GM18868 (cell line): ENCODE results near the gene ERBB4.

Experiments used
- ATAC-seq: cut with Tn5 transposase; IDR thresholded peaks from one replicate; pipeline ENCODE4 v1.9.1; 2021; ENCODE audit warnings: mild to moderate bottlenecking, moderate library complexity; ENCODE audit not compliant: unreplicated experiment

Gene ERBB4

DNA sequence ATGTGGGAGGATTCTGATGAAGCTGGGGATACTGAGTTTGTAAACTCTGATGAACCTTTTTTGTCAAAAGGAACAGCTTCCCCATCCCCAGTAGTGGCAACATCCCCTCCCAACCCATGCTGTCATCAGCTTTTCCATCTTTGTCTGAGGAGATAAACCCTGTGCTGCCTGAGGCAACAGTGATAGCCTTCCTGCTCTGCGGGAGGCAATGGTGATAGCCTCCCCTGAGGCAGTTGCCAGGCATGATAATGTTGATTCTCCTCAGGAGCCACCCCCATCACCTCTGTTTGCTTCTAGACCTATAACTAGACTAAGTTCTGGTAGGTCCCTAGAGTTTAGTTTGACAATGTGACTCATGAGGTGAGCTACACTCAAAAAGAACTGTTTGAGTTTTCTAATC is 97.5 kb downstream of the ERBB4 start:
- no peak for ATAC-seq

DNA sequence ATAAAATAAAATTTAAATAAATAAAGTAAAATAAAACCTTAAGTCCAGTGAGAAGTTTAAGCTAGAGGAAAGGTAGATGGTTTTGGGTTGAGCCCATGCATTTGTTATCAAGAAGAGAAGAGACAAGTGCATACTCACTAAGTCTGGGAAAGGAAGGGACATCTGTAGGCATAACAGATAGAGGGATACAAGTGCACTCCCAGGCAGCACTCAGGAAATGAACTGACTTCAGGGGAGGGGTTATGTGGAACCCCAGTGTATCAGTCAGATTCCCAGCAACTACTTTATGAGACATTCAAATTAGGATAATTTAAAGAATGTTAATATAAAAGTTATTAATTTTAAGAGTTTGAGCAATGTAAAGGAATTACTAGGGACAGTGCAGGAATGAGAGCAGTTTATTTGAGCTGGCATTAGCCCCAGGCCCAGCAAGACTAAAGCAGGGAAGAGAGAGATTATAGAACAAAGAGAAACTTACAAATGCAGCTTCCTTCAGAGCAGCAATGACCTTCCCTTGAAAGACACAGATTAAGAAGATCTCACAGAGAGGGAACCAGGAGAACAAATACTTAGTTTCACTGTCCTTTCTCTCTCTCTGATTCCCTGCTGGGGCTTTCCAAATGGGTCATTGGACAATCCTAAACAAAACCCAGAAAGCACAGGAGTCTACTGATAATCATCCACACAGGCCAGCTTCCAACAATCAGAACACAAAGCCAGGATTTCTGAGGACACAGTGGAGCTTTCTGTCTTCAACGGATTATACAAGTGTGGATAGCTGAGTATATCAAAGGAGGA is 109.7 kb downstream of the ERBB4 start:
- no peak for ATAC-seq

DNA sequence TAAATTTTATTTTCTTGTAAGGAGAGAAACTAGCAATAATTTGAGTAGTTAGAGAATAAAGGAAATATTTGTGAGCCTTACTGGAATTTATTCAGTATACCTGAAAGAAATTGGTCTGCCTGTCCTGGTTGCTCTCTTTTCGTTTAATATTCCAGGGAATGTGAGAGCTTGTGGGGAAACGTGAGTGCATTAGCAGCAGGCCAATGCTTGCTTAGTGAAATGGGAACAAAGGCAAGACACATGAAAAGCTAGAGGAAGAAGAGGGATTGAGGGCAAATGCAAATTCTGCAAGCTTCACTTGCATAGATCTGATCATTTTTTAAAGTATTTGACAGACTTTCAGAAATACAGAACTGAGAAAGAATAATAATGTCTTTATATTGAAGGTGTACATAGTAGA is 111.0 kb downstream of the ERBB4 start:
- no peak for ATAC-seq

DNA sequence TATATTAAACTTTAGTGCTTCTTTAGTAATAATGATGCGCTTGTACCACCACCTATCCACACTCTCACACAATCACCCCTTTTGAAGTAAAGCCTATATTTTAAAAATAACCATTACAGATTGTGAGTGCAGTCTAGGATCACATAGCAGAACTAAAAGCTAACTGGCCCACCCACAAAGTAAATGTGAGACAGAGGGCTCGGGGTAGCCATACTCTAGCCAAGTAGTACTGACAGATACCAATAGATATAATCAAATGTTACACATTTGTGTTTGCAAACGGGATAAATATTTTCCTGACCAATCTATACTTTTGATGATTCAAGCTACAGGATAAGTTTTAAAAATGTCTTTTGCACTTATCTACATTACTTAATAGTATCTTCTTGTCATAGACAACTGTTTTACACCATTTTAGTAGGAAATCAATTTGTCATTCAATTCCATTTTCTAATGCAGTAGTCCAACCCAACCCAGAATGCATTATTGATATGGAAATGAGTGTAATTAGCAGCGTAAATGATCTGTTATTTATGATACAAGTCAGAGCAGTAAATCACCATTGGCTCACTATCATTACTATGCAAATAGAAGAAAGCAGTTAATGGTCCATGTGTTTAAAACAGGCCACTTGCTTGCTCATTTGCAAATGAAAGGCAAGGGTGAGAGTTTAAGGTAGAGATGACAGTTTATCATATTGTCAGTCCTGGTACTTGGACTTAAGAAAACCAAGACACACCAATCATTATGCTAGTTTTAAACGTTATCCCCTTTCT is 111.8 kb downstream of the ERBB4 start:
- no peak for ATAC-seq

DNA sequence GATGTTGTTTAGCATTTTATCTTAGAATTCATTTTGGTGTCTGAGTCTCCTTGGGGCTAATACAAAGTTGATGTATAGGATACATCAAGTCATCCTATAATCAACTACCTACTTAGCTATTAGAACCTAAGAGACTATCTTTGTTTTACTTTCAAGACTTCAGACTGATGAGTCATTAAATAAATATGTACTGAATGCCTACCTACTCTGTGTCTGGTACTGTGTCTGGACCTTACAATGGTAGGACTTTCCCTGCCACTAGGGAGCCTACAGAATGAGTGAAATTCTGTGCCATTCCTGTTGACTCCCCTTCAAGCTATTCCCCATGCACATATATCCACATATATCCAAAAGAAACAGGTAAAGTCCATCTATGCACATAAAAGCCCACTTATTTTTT is 114.5 kb downstream of the ERBB4 start:
- ATAC-seq: peak; percentile 75

DNA sequence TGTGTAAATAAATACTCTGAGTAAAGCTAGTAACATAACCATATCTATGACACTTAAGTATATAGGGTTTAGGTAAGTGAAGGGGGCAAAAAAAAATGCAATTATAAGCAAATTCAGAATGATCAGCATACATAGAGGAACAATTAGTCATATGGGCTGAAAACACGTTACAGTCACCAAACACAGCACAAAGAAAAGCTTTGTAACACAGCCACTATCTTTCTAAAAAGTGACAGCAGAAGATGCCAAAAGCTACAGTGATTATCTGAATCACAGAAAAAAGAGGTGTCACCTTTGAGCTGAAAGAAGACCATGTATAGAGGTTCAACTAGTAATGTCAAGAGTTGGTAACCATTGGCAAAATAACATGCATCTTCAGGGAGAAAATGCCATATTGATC is 115.5 kb downstream of the ERBB4 start:
- no peak for ATAC-seq

DNA sequence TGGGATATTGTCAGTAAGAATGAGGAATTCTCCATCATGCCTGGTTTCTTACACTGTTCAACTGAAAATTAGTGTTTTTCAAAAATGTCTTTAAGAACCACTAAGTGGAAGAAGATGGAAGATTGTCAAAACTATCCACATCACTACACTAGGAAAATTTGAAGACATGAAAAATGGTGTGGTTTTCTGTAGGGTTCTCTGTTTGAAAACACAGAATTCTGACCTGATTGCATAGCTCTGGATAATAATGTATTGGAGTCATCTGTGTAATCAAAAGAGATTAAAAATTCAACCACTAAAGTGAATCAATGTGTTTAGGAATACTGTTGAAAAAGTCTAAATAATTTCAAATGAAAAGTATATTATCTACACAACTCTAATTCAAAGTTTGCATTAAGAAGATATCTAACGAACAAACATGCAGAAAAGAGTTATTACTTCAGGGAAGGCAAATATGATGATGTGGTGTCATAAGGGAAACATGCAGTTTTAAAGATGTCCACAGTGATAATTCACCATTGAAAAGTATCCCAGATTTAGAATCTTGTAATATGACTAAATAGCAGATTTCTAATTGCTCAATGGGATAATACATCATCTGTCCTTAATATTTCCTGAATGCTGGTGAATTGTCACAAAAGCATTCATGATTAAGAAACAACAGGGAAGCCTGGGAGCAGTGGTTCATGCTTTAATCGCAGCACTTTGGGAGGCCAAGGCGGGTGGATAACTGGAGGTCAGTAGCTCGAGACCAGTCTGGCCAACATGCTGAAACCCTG is 116.9 kb downstream of the ERBB4 start:
- no peak for ATAC-seq

DNA sequence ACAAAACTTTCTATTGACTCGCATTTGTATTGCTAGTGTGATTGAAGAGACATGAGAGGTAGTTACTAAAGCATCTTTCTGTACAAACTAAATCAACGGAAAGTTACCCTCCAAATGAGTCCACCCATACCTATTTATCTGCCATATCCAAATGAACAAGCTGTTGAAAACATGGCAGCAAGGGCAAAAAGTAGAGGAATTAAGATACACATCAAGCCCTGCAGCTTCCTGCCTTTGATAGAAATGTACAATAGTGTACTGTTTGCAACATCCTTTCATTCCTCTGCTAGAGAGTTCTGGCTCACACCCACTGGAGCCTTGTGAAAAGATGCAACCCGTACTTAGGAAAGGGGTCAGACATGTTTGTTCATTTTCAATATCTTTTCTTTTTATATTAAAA is 122.5 kb downstream of the ERBB4 start:
- no peak for ATAC-seq

DNA sequence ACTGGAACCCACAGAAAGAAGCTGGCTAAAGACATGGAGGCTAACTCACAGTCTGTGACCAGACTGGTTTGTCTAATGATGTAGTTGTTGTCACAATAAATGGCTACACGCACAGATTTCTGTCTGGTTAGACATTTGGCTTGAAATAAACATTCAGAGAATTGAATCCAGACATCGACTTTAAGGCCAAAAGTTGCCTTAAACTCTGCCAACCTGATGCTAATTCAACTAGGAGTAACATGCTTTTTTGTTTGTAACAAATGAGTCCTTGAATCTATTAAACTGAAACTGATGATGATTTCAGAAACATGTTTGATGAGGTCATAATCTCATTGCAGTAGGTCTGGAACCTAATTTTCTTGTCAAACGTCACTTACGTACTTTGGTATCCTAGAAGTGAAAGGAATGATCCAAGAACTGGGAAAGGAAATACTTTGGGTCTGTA is 123.8 kb downstream of the ERBB4 start:
- ATAC-seq: no peak

DNA sequence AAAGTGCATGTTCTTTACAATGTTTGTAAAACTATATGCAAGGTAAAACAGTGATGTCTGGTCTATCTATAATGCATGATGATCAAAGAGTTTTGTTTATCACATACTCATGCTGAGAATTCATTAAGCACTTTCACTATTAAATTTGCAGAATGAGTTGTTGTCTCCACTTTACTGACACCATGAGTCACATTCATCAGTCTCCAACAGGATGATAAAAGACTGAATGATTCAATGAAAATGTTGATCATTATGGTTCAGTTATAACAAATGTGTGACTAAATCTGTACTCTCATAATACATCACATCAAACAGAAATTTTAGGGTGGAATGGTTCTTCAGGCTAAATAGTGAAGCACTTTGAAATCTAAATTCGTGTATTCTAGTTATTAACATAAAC is 129.0 kb downstream of the ERBB4 start:
- ATAC-seq: no peak

DNA sequence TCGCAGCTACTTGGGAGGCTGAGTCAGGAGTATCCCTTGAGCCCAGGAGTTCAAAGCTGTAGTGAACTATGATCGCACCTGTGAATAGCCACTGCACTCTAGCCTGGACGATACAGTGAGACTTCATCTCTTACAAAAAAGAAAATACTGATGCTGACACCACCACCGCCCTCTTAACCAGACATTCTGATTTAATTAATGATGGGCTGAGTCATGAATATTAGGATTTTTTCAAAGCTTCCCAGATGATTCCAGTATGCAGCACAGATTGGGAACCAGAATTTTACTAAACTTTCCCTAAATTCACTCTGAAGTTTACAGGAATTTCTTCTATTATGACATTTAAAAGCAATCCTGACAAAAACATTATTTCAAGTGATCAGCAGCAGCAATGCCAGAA is 130.1 kb downstream of the ERBB4 start:
- no peak for ATAC-seq

DNA sequence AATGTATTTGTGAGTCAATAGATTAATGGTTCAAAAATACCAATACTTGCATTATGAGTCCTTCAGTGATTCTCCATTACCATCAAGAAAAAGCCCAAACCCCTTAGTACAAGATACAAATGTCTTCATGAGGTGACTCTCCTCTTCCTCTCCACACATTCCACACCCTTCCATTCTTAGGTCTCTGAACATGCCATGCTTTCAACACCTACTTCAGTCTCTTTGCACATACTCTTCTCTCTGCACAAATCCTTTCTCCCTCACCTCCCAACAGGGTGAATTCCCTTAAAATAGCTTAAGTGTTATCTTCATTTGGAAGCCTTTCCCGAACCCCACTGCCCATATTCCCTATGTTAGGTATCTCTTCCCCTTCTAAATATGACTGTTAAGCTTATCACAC is 131.9 kb downstream of the ERBB4 start:
- no peak for ATAC-seq

DNA sequence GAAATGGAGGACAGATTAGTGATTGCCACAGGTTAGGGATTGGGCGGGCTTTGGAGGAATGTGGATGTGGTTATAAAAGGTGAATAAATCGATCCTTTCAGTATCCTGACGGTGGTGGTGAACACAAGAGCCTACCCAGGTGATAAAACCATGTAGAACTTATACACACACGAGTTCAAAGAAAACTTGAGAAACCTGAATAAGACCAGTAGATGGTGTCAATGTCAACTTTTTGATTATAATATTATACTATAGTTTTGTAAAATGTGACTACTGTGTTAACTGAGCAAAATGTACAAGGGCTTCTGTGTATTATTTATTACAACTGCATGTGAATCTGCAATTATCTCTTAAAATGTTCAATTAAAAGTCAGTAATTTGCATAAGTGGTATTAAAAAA is 136.3 kb downstream of the ERBB4 start:
- ATAC-seq: no peak

DNA sequence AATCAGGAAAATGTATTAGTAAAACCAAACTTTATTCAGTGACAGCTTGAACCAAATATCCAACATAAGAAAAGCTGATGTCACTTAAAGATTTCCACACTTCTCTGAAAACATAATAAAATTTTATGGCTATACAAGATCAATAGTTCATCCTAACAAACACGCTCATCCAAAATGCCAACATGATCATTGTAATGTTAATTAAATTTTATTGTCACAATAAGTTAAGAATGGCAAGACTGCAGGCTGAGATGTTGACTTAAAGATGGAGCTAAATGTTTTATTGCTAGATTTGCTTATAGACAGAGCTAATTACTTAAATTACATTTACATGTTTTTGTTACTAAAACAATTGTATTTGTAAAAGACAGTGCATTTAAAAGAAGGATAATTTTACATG is 140.3 kb downstream of the ERBB4 start:
- no peak for ATAC-seq

DNA sequence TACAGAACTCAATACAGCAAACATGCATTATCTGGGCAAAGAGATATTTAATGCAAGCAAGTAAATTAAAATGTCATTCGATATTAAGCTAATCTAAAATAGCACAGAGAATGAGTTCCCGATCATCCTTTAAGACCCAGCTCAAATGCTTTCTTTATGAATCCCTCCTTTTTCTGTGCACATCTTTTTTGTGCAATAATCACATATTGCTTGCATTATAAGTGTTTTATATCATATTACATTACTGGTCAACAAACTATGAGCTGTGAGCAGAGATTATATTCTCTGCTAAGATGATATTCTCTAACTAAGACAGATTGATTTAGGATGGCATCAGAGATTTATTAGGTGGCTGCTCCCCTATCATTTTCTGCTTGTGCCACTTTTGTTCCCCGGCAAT is 146.1 kb downstream of the ERBB4 start:
- ATAC-seq: no peak

DNA sequence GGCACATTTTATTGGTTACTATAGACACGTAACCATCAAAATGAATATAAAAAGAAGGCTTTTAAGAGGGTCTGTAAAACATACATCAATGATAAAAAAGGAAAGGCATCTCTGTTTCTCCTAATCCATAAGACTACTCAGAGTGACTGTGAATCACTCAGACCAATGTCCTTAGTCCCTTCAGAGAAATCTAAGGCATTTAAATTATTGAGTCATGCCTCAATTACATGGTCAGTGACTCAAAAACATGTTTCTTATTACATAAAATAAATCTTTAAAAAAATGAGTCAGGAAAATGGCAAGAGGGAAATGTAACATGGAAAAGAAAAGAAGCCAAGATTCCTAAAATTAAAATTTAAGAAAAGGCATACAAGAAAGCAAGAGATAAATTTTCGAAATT is 146.6 kb downstream of the ERBB4 start:
- ATAC-seq: no peak

DNA sequence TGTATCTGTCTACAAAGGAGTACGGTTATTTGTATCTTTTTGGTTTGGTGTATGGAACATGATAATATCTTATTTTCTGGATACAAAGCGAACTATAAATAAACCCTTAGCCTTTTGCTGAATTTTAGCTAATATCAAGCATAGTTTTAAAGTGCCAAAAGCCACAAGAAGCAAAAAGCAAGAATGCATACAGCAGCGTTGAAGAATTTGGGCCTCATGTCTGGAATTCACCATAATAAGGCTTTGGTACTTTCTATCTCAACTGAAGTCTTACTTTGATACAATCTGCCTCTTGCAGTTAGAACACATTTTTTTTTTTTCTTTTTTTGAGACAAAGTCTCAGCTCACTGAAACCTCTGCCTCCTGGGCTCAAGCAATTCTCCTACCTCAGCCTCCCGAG is 151.5 kb downstream of the ERBB4 start:
- no peak for ATAC-seq

DNA sequence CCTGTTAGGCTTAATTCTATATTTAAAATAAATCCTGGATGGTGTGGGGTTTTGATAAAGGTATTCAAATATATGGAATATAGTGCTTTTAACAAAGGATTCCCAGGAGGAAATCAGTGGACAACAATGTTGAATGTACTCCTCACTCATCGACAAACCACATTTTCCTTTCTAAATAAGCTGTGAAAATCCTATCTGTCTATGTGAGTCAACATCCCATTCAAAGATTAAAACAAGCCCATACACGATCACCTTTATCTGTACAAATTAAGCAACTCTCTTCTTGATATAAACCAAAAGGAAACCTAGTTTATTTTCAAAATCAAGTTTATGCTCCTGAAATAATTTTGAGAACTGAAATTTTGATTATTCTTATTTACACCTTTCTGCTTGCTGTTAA is 153.4 kb downstream of the ERBB4 start:
- ATAC-seq: no peak

DNA sequence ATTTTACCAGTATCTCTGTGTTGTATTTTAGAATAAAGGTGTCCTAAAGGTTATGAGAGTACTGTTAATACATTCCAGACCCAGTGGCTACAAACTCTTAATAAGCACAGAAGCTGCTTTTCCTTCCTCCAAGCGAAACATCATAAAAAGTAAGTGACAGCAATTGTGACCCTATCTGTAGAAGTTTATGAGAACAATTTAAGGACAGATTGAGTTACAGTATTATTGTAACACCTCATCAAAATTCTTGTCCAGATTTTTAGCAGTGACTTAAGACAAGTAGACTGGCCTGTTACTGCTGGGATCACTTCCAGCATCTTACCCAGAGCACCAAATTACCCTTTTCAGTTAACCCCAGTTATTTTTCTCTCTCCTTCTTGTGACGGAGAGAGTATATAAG is 154.6 kb downstream of the ERBB4 start:
- no peak for ATAC-seq

DNA sequence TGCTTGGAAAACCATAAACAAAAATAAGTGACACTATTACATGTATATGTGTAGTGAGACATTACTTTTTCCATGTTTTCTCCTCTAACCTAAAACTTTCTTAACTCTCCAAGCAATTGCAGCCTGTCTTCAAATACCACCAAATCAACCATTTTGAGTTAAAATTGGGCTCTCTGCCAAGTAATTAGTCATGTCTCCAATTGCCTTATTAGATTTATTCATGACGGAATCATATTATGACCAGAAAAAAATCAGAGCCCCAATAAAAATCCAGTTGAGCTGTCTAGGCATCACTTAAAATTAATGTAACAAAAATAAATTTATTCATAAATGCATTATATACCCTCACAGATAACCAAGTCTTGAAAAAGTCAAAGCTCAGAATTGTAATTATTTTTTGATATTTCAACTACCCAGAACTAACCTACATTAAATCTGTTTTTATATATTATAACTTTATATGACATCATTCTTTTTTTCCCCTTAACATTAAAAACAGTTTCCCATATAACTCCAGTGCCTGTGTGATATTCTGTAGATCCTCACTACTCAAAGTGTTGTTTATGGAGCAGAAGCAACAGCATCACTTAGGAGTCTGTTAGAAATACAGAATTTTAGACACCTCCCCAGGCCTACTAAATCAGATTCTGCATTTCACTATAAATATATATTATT is 157.0 kb downstream of the ERBB4 start:
- no peak for ATAC-seq

DNA sequence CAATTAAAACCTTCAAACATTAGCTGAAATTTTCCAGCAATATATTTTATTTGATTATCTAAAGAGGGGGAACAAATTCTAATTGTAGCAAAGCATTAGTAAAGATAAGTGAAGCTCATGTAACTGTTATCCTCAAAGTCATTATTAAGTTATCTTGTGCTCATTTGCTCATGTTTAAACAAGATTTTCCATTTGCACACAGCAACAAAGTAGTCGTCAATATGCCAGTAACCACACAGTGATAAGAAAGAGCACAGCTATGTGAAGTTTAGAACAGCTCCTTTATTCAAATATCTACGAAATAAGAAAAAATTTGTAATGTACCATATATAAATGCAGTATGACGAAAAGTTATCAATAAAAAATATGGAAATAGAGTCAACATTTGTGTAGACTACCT is 159.5 kb downstream of the ERBB4 start:
- ATAC-seq: no peak
